GM12878 (cell line): Measurements from ENCODE around the gene ETV6. TPM values are rescaled to one million over a fixed set of nuclear protein-coding genes. Genes with fewer than 3 reads are reported as not detected.

ENCODE experiments used
- ATAC-seq: fragments of 200-7000 bp; cut with Tn5 transposase; 3 replicates; pipeline ENCODE4 v1.9.1; 2020; ENCODE audit warnings: mild to moderate bottlenecking, moderate library complexity
- BruUV-seq: library from RNA; stranded (reverse); fragments of 400-500 nt; replicated peaks from 2 replicates; lab custom pipeline; 2021; lab: Mats Ljungman, UMichigan
- CTCF ChIA-PET: fragments of 300-600 bp; sonication (Branson Sonifier 250); formaldehyde crosslinking; extraction: SDS; loops from one replicate; lab custom pipeline; 2021; ENCODE audit warnings: inconsistent platforms; lab: Yijun Ruan, JAX
- POLR2A ChIA-PET: fragments of 350-600 bp; formaldehyde crosslinking; extraction: SDS; loops from one replicate; lab custom pipeline; 2021; ENCODE audit warnings: inconsistent platforms; lab: Charles Lee
- RAD21 ChIA-PET: fragments of 300-600 bp; sonication (Branson Sonifier 250); formaldehyde crosslinking; loops from one replicate; lab custom pipeline; 2023; ENCODE audit warnings: antibody characterized with exemption; ENCODE audit not compliant: unreplicated experiment; lab: Charles Lee
- SMC1A ChIA-PET: fragments of 300-600 bp; sonication (Branson Sonifier 250); formaldehyde crosslinking; loops from one replicate; lab custom pipeline; 2023; ENCODE audit not compliant: unreplicated experiment, uncharacterized antibody; lab: Charles Lee
- DNase-seq: peaks from one replicate; pipeline ENCODE4 v3.0.0-alpha.2; 2011; ENCODE audit warnings: low read depth, low spot score
- FAIRE-seq: peaks from 3 replicates; lab custom pipeline; 2011; peaks lifted over from hg19 to GRCh38; lab: Jason Lieb, UNC
- H2AFZ ChIP-seq: 2 replicates; pipeline ENCODE4 v1.6.0; 2011; ENCODE audit warnings: low read depth, low read length, control low read depth; ENCODE audit not compliant: control insufficient read depth
- H3K27ac ChIP-seq: 2 replicates; pipeline ENCODE4 v1.5.1; 2011; ENCODE audit warnings: control low read depth; ENCODE audit not compliant: control insufficient read depth, insufficient read depth
- H3K27me3 ChIP-seq, 2 experiments: replicated peaks in 1 of 2; 2 replicates each; pipeline versions ENCODE4 v1.6.0 to v1.6.1; 2011; ENCODE audit warnings: low read length in 1 of 2; ENCODE audit not compliant: control insufficient read depth in 2 of 2, insufficient read depth in 2 of 2
- H3K36me3 ChIP-seq, 2 experiments: 2 replicates each; pipeline ENCODE4 v1.5.1; 2011; ENCODE audit warnings: low read length in 1 of 2; ENCODE audit not compliant: control insufficient read depth in 2 of 2, insufficient read depth in 2 of 2
- H3K4me1 ChIP-seq: 2 replicates; pipeline ENCODE4 v1.6.1; 2011; ENCODE audit warnings: mild to moderate bottlenecking, low read length, moderate library complexity, mixed read lengths; ENCODE audit not compliant: control insufficient read depth, insufficient read depth
- H3K4me2 ChIP-seq: 2 replicates; pipeline ENCODE4 v1.6.0; 2011; ENCODE audit warnings: control low read depth; ENCODE audit not compliant: control insufficient read depth, insufficient read depth
- H3K4me3 ChIP-seq: fragments of 200-600 bp; sonication (generic); 2 replicates; pipeline ENCODE4 v1.5.1; 2016
- H3K79me2 ChIP-seq: 2 replicates; pipeline ENCODE4 v1.6.0; 2011; ENCODE audit warnings: low read length; ENCODE audit not compliant: control insufficient read depth, insufficient read depth
- H3K9ac ChIP-seq: 2 replicates; pipeline ENCODE4 v1.8.0; 2011; ENCODE audit warnings: low read length, control low read depth, mixed read lengths; ENCODE audit not compliant: control insufficient read depth, insufficient read depth
- H3K9me3 ChIP-seq: replicated peaks from 3 replicates; pipeline ENCODE4 v1.5.1; 2011; ENCODE audit warnings: mild to moderate bottlenecking, low read length; ENCODE audit not compliant: control insufficient read depth, insufficient read depth
- H4K20me1 ChIP-seq: 2 replicates; pipeline ENCODE4 v1.6.0; 2011; ENCODE audit not compliant: control insufficient read depth, insufficient read depth
- HDAC2 ChIP-seq: fragments of 200-600 bp; sonication (generic); IDR thresholded peaks from 2 replicates; pipeline ENCODE4 v1.6.1; 2017
- JUND ChIP-seq: IDR thresholded peaks from 2 replicates; pipeline ENCODE4 v1.6.1; 2012; ENCODE audit warnings: low read depth, mild to moderate bottlenecking, low read length, improper control_type of control experiment, moderate library complexity
- NFIC ChIP-seq: IDR thresholded peaks from 2 replicates; pipeline ENCODE4 v1.6.1; 2012; ENCODE audit warnings: low read depth, mild to moderate bottlenecking, inconsistent platforms, low read length, moderate library complexity
- PAX5 ChIP-seq: IDR thresholded peaks from 2 replicates; pipeline ENCODE4 v1.6.1; 2011; ENCODE audit warnings: low read depth, low read length, borderline replicate concordance
- SMC3 ChIP-seq: IDR thresholded peaks from 2 replicates; pipeline ENCODE4 v1.6.1; 2011; ENCODE audit warnings: low read length, improper control_type of control experiment, borderline replicate concordance
- STAT1 ChIP-seq: fragments of 450-650 bp; conservative IDR thresholded peaks from 2 replicates; pipeline ENCODE4 v1.6.1; 2014; ENCODE audit warnings: antibody characterized with exemption, mild to moderate bottlenecking
- YY1 ChIP-seq: IDR thresholded peaks from 2 replicates; pipeline ENCODE4 v1.6.1; 2011; ENCODE audit warnings: low read depth, mild to moderate bottlenecking, low read length
- ZNF622 ChIP-seq: fragments of 450-650 bp; IDR thresholded peaks from 2 replicates; pipeline ENCODE4 v1.6.1; 2017; ENCODE audit warnings: mild to moderate bottlenecking, inconsistent platforms
- ZZZ3 ChIP-seq: IDR thresholded peaks from 2 replicates; pipeline ENCODE4 v1.6.1; 2011; ENCODE audit warnings: low read depth; ENCODE audit not compliant: control insufficient read depth, insufficient read length
- WGBS: methylation state at CpG from one replicate; pipeline ENCODE4 v1.1.6; 2016; ENCODE audit warnings: low lambda C conversion rate; ENCODE audit not compliant: insufficient replicate concordance, insufficient coverage; ENCODE audit errors: missing lambda C conversion rate; 5-methylcytosine and 5-hydroxymethylcytosine counted together
- in situ Hi-C: fragments of 300-500 bp; cut with MboI; formaldehyde crosslinking; loops from 9 replicates; pipeline ENCODE4 v1.14.3; 2018; ENCODE audit warnings: mixed read lengths
- intact Hi-C: fragments of 100-400 bp; cut with micrococcal nuclease; formaldehyde crosslinking; loops from one replicate; pipeline ENCODE4 v1.14.2; 2022; ENCODE audit not compliant: unreplicated experiment
- polyA plus RNA-seq, 11 experiments: library from polyadenylated mRNA; depleted of rRNA in 4 of 11; unstranded in 6 of 11; stranded (reverse) in 5 of 11; fragments of >200 nt; fragmentation: Nextera tagmentation in 4 of 11; fragmentation: Illumina TruSeq in 1 of 11; extraction: Ambion mirVana in 4 of 11; extraction: Trizol in 1 of 11; gene quantifications; 1 replicate in 1 of 11; 2 replicates in 10 of 11; pipeline versions ENCODE4 v1.2.1 to v1.2.3, GENCODE V29; 2011 to 2016; ENCODE audit warnings: inconsistent platforms in 2 of 11, missing spikeins in 2 of 11, low read depth in 1 of 11
- total RNA-seq, 4 experiments: library from RNA; depleted of rRNA in 3 of 4; stranded (reverse); fragments of >200 nt in 3 of 4; fragmentation: Illumina TruSeq in 1 of 4; extraction: Trizol in 1 of 4; gene quantifications; 2 replicates each; pipeline versions ENCODE4 v1.2.1 to v1.2.3, GENCODE V29; 2013 to 2021
- TF ChIP-seq, protein P1 (sequence below): IDR thresholded peaks from 2 replicates; pipeline ENCODE4 v1.6.1; 2011; ENCODE audit warnings: mild to moderate bottlenecking, low read depth, low read length, moderate library complexity; ENCODE audit not compliant: insufficient replicate concordance
- TF ChIP-seq, protein P2 (sequence below): fragments of 450-650 bp; IDR thresholded peaks from 2 replicates; pipeline ENCODE4 v1.6.1; 2016; ENCODE audit warnings: mild to moderate bottlenecking
- TF ChIP-seq, protein P3 (sequence below): fragments of 450-650 bp; IDR thresholded peaks from 2 replicates; pipeline ENCODE4 v1.6.1; 2017; ENCODE audit warnings: low read depth, mild to moderate bottlenecking, moderate library complexity

ETV6 gene
- total and polyA plus RNA-seq, 10 of the 15 experiments (the other 5 are each of a cell fraction or from before 2014, with no cell fraction given), result 6.6 to 74.8 (median 24.6) TPM

DNA sequence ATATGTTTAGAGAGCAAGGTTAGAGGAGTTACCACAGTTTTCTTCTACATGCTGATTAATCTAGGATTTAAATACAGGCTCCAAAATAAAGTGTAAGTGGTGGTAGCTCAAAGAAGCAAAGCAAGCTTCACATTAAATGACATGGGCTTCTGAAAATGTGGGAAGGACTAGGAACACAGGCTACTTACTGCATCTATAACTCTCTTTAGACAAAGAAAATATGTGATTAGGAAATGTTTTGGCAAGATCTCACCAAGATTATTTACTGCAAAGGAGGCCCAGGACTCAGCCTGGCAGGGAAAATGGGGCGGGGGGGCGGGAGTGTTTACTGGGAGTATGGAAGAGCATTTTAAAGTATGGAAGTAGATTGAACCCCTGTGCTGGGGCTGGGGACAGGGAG lies 39.4 kb downstream of the ETV6 start:
- H3K4me3 ChIP-seq, result no peak overlapping the region
- H3K79me2 ChIP-seq, result peaks cover 90% of the 10 kb centered on the region
- H3K9ac ChIP-seq, result no peak overlapping the region
- in situ Hi-C loops, result no loop called here
- H3K27me3 ChIP-seq, result no peaks in the 10 kb centered on the region
- intact Hi-C loops, result no loop called here
- no peak overlapping the region for H2AFZ ChIP-seq
- H3K4me2 ChIP-seq, result no peak overlapping the region
- SMC1A ChIA-PET, result interaction anchor here (1.4 to 2.6 kb wide), 4 partner anchors 11 to 40 kb away, joined by 3 to 11 read pairs (median 6); no protein-coding TSS in a partner anchor
- ATAC-seq (no peak), FAIRE-seq (no peak), DNase-seq (no peak)
- H4K20me1 ChIP-seq, result peaks cover 5% of the 10 kb centered on the region; the same call in 1 of the 2 replicates
- CTCF ChIA-PET, result interaction anchor here (2.2 kb wide), 1 partner anchor 10 kb away, joined by 7 read pairs; no protein-coding TSS in a partner anchor
- BruUV-seq, result no TSS peak
- RAD21 ChIA-PET, result interaction anchor here (0.6 to 1.5 kb wide), 3 partner anchors 33 to 337 kb away, joined by 3 to 4 read pairs (median 3); no protein-coding TSS in a partner anchor
- no peak overlapping the region for H3K27ac ChIP-seq
- POLR2A ChIA-PET, result no interaction called here
- peaks cover 7 to 11% of the 10 kb centered on the region in 2 experiments for H3K36me3 ChIP-seq
- 100% methylated on average over 2 of the region's 2 CpGs for WGBS
- no peaks in the 10 kb centered on the region; the same call in 2 of the 3 replicates for H3K9me3 ChIP-seq
- H3K4me1 ChIP-seq, result peaks cover 10% of the 10 kb centered on the region
- TF ChIP-seq ZZZ3, result no peak
- TF ChIP-seq, protein P1, sequence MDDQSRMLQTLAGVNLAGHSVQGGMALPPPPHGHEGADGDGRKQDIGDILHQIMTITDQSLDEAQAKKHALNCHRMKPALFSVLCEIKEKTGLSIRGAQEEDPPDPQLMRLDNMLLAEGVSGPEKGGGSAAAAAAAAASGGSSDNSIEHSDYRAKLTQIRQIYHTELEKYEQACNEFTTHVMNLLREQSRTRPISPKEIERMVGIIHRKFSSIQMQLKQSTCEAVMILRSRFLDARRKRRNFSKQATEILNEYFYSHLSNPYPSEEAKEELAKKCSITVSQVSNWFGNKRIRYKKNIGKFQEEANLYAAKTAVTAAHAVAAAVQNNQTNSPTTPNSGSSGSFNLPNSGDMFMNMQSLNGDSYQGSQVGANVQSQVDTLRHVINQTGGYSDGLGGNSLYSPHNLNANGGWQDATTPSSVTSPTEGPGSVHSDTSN, result no peak
- no peak for TF ChIP-seq JUND
- TF ChIP-seq, all 136 proteins: peak for 0

DNA sequence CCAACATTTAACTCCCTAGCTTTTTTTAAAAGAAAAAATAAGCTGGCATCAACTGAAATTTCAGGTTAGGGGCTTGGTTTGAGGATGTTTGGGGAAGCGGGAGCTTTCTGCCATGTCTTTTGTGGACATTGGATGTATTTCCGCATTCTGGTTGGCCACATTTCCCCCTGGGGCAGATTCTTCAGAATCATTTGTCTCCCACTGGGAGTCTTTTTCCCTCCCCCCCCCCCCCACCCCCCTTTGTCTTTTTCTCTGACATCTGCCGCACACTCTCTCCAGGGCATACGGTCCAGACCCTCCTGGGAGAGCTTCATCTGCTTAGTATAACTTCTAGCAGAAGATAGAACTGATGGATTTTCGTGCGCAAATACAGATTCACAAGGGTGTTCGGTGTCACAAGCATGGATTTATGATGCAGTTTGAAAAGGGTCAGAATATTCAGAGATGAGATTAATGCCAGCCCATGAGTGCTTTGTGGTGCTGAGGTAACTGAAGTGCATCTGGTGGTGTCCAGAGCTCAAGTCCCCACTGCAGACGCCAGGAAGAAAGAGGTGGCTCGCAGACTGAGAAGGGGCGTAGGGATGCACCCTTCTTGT lies 40.2 kb downstream of the ETV6 start:
- WGBS, result 97% methylated on average over 10 of the region's 10 CpGs
- Histone ChIP-seq H3K27me3 (no peaks in the 10 kb centered on the region), H3K79me2 (peaks cover 89% of the 10 kb centered on the region), H3K36me3 (peaks cover 7 to 11% of the 10 kb centered on the region in 2 experiments), H3K4me3 (no peak overlapping the region), H3K4me1 (peaks cover 10% of the 10 kb centered on the region), H4K20me1 (peaks cover 5% of the 10 kb centered on the region; the same call in 1 of the 2 replicates), H2AFZ (no peak overlapping the region), H3K9ac (no peak overlapping the region), H3K4me2 (no peak overlapping the region), H3K27ac (no peak overlapping the region), H3K9me3 (no peaks in the 10 kb centered on the region; the same call in 2 of the 3 replicates)
- SMC1A ChIA-PET, result interaction anchor here (2.6 kb wide), 1 partner anchor 32 kb away, joined by 7 read pairs; no protein-coding TSS in a partner anchor
- POLR2A ChIA-PET, result interaction anchor here (1.2 kb wide), 1 partner anchor 9 kb away, joined by 3 read pairs; no protein-coding TSS in a partner anchor
- RAD21 ChIA-PET, result no interaction called here
- CTCF ChIA-PET, result interaction anchor here (0.5 to 2.2 kb wide), 3 partner anchors 9 to 766 kb away, joined by 3 to 7 read pairs (median 4); no protein-coding TSS in a partner anchor
- in situ Hi-C loops, result no loop called here
- ATAC-seq (no peak), DNase-seq (no peak), FAIRE-seq (no peak)
- intact Hi-C loops, result no loop called here
- no TSS peak for BruUV-seq
- TF ChIP-seq, protein P2, sequence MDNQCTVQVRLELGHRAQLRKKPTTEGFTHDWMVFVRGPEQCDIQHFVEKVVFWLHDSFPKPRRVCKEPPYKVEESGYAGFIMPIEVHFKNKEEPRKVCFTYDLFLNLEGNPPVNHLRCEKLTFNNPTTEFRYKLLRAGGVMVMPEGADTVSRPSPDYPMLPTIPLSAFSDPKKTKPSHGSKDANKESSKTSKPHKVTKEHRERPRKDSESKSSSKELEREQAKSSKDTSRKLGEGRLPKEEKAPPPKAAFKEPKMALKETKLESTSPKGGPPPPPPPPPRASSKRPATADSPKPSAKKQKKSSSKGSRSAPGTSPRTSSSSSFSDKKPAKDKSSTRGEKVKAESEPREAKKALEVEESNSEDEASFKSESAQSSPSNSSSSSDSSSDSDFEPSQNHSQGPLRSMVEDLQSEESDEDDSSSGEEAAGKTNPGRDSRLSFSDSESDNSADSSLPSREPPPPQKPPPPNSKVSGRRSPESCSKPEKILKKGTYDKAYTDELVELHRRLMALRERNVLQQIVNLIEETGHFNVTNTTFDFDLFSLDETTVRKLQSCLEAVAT, result no peak
- TF ChIP-seq NFIC (no peak), YY1 (no peak), PAX5 (no peak), HDAC2 (no peak), SMC3 (no peak), STAT1 (no peak), ZNF622 (no peak)
- TF ChIP-seq, protein P3, sequence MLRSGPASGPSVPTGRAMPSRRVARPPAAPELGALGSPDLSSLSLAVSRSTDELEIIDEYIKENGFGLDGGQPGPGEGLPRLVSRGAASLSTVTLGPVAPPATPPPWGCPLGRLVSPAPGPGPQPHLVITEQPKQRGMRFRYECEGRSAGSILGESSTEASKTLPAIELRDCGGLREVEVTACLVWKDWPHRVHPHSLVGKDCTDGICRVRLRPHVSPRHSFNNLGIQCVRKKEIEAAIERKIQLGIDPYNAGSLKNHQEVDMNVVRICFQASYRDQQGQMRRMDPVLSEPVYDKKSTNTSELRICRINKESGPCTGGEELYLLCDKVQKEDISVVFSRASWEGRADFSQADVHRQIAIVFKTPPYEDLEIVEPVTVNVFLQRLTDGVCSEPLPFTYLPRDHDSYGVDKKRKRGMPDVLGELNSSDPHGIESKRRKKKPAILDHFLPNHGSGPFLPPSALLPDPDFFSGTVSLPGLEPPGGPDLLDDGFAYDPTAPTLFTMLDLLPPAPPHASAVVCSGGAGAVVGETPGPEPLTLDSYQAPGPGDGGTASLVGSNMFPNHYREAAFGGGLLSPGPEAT, result no peak
